NOMO-1 treated with dmso at 0.1 percent for 144 hours (cell line): ENCODE measurements around the gene CADM1.

ENCODE experiments used
- DNase-seq: peaks from one replicate; lab custom pipeline; 2025; ENCODE audit not compliant: unreplicated experiment; lab: John Stamatoyannopoulos, UW

CADM1 gene

DNA sequence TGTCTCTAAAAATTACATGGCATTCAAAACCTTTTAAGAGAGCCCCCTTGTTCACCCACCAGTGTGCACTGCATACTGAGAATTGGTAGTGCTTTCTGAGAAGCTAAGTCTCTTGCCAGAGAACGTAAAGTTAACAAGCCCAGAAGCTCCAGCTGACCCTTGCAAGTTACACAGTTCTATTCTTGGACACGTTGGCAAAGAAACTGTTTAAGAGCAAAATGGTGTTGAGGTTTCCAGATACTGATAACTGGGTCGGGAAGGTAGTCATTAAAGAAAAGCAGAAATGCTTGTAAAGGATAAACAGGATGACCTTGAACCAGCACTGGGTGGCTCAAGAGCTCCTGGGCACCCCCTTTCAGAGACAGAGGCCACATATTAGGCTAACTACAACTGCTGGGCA, 284.8 kb downstream of the CADM1 start:
- no peak for DNase-seq

DNA sequence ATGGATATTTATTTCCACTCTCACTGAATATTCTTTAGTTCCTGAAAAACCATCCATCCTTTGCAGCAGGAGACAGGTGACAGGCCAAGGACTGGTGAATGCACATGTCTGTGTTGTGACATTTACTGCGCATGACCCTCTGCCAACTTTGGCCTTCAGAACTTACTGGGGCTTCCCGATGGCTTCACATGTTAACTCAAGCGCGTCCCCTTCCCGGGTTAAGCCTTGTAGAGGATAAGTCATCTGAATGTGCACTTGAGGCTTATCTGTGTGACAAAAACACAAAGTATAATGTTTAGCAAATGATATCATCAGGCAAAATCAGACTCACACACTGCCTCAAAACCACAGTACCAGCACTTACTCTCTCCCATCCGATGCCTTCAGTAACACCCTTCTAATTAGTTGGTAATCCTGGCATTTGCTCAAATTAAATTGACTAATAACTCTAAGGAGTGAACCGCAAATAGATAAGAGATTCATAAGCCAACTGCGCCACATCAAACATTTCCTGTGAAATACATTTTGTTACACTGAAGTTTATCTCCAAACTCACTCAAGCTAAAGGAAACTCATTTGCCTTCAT, 286.4 kb downstream of the CADM1 start:
- no peak for DNase-seq

DNA sequence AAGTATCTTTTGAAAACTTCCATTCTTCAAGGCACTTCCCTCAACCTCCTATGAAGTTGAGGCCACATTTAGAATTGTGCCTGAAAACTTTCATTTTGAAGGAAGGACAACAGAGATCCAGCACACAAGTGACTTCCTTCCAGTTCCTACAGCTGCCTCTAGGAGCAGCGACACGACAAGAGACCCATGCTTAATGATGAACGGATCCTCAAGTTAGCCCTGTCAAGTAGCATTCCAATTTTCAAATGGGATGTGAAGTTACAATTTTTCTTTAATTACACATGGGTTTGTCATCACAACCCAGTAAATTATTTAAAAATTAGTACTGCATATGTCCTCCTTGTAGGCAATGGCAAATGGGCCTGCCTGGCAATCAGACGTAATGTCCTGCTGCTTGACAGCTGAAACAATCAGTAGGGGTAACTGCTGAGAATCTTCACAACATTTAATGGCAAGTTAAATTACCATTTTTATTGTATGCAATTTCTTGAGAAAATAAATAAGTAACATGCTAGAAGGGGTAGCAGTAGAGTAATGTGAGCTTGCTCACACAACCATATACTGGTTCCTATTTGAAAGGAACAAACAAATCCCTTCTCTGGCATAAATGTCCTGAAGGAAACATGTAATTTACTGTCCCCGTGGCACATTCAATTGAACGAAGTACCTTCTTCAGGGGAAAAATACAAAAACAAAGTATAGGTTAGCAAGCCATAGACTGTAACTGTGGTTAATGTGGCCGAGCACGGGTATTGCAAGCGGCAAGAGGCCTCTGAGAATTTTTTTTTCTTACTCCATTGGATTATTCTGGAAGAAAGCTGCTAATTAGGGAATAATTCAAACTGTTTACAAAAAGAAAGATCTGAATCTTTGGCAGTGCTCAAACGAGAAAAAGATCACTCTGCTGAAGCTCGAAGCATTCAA, 288.3 kb downstream of the CADM1 start:
- DNase-seq = no peak

DNA sequence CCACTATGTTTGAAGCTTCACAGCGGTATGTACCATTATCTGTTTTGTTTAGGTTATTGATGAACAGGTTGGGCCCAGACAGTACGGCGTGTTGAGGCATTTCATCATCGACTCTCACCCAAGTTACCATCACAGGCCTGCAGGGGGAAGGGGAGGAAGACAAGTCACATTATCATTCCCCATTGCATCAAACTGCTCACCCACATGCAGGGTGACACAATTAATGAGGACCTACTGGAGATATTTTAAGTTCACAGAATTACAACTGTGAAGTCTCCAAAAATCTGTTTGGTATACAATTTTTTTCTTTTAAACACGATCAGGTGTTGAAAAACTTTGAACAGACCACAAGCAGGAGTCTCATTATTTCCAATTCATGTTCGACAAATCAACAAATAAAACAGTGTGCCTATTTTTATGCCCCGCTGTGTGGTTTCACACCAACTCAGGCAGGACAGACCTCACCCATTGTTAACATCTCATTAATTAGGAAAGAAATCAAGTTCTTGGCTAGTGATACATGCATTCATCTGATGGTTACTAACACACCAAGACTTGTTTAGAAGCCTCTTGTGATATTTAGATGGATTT, 289.5 kb downstream of the CADM1 start:
- no peak for DNase-seq

DNA sequence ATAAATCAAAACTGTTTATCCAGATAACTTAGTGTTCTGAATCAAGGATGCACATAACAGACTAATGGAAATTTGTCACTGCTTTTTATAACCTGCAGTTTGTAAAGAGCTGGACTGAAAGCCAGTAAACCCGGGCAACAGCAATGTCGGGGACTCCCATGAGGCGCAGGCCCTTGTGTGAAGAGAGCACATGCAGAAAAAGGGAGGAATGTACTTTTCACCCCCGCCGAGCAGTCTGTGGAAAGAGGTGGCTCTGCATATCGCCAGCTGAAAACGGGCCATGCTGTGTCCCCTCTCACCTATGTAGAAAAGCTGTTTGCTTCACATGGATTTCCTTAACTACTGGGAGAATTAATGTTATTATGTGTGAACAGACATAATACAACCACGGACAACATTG, 291.2 kb downstream of the CADM1 start:
- no peak for DNase-seq

DNA sequence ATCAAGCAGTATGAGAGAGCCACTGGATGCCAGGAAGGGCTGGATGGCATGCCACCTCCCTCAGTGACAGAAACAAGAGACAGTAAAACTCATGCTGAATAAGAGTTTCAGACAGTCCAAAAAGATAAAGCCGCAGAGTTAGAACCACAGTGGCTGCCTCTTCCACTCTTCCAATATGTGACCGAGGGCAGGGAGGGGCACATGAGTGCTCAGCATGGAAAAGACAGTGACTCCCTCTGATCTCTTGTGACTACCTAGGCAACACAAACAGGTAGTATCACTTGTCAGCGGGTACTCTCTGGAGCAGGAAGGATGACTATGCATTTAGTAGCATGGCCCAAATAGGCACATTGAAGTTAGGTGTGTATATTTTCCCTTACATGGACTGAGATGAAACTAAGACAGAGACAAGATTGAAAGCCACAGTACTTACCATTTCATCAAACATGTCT, 295.4 kb downstream of the CADM1 start:
- no peak for DNase-seq

DNA sequence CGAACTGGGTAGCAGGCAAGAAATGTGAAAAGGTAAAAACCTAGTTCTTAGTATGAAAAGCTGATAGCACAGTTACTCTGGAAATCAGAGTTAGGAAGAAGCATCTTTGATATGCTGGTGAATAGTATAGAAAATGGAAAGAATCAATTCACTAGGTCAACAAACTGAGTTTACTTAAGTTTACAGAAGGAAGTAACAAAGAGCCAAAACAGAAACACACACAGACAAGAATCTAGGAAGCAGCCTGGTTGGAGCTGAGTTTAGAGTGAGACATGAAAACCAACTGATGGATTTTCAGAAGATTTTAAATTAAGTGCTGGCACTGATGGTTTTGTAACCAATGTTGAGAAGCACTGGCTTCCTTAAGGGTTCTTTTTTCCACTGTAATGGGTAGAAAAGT, 296.3 kb downstream of the CADM1 start:
- no peak for DNase-seq

DNA sequence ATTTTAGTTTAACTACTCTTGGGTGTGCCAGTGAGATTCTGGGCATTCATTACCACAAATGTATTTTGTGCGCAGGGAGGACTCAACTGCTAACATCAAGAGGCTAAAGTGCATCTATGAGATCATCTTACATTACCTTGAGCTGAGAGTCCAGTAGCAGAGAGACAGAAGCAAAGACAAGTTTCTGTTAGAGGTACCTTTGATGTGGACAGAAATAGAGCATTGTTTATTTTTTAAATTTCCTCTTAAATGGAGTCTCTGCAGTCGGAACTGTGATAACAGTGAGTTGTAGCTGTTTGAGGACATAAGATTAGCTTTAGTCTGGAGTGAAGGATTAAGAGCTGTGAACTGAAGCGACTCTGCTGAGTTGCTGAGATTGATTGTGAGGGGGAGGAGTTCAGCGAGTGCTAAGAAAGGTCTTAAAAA, 297.0 kb downstream of the CADM1 start:
- DNase-seq = no peak

DNA sequence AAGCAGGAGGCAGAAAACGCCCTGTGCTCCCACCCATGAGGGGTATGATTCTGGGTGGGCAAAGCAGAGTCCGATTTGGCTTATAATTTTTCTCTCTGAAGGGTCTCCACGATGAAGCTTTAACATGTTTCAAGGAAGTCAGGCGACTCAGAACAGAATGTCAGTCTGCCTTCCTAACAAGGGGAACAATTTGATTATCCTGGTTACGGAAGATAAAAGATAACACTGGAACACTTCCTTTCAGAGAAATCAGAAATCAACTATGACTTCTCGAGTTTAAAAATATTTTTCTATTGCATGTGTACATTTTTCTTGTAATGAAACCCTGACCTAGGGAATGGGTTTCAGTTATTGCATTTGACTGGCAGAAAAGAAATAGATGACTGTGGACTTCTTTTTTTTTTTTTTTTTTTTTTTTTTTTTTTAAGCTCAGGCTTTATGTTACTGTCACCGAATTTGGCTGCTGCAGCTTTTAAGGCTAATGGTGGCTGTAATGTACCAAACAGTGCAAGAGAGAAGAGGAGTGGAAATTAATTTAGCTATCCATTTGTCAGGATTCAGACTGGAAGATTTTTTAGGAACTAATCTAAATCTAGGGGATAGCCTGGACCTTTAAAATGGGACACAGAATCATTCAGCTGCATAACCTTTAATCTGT, 297.7 kb downstream of the CADM1 start:
- DNase-seq = no peak

DNA sequence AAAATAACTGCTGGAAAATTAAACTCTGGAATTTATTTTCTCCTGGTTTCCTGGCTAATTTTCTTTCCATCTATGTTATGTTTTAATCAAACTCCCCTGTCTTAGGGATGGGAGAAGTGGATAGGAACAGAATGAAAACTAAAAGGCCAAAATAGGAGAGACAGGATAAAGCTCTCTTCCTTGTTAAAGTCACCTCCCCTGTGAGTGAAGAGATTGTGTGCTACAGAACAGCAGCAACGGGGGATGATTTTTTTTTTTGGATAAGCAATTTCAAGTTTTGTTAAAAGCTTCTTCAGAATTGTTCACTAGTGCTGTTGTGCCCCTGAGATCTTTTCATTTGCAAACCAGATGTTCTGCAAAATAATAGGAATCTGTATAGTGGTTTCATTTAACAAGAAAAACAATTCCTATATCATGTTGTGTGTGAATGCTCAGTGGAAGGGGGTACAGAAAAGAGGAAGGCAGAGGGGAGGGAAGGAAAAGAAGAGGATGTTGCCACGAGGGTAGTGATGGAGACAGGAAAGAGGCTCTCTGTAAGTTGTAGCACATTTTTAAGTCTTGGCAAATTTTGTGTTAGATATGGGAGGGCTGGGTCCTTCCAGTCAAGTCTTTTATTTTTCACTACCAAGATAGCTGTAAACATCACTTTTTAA, 301.2 kb downstream of the CADM1 start:
- DNase-seq = no peak

DNA sequence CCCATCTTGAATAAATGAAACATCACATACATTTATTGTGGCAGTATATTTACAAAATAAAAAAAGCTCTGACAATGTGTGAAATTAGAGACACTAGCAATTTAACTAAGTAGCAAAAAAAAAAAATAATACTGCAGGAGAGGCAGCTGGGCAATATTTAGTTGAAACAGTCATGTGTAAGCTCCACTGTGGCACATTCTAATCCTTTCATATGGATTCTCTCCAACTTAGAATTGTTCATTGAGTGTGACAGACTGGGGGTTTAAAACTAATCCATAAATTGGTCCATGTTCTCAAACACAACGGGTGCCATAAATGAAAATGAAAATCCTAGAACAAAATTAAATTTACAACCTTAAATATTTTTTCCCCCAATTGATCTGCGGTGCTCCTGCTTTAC, 302.1 kb downstream of the CADM1 start:
- DNase-seq = no peak

DNA sequence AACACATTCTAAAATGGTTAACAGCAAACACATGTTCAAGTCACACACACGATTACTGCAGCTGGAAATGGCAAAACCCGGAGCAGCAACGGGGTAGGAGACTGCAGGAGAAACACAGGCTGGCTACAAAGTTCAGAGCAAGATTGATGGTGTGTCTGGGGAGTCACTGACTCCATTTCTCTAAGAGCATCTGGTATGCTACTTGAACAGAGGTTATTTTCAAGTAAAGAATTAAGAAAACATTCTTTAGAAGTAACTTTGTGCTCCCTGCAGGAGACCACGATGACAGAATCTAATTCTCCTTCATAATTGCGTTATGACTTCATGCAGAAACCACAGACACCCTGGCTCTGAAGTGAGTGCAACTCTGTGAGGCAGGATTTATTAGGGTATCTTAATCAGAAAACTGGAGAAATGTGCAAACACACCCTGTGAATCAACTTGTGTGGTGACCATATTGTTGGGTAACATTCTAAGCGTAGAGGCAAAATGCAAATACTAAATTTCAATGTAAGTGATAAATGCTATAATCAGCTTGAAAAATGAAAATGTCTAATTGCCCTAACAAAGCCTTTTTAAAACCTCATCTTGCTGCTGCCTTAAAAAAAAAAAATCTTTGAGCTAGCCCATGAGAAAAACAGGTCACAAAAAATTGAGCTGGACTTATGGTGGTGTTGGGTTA, 303.0 kb downstream of the CADM1 start:
- no peak for DNase-seq

DNA sequence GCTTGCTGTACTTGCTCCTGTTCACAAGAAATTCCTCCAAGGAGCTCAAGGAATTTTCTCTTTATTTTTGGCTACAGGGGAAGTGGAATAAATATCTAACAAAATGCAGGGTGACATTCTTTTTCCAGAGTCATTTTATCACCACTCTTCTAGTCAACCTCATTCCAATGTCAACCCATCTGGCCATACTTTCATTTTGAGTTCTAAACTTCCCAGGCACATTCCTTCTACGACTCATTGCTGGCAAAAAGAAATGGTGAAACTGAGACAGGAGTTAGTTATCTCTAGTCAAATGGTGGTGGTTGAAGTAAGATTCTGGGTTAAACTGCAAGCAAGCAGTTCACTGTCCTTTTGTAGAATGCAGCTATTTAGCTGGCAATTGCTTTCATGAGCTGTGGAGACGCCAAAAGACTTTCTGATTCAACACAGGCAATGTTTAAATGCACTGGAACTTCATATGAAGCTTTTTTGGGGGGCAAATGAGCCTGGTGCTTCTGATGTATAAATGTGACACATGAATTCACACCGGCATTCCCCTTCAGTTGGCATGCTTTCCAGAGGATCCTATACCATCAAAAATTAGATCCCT, 304.6 kb downstream of the CADM1 start:
- no peak for DNase-seq

DNA sequence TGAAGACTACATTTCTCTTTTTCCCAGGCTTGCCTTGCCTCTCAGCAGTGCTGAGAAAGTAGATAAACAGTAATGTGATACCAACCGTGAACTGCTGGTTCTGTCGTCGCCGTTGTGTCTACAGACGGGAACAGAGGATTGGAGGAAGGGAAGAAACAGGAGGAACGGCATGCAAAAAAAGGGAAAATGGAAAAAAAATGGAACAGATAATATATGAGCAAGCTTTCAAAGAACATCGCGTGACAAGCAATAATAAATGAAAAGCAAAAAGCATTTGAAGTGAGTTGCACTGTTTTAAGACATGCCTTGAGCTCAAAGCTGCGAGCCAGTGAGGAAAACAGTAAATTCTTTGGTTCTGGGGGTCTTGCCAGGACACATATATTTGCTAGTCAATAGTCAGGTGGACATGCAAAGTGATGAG, 305.9 kb downstream of the CADM1 start:
- no peak for DNase-seq

DNA sequence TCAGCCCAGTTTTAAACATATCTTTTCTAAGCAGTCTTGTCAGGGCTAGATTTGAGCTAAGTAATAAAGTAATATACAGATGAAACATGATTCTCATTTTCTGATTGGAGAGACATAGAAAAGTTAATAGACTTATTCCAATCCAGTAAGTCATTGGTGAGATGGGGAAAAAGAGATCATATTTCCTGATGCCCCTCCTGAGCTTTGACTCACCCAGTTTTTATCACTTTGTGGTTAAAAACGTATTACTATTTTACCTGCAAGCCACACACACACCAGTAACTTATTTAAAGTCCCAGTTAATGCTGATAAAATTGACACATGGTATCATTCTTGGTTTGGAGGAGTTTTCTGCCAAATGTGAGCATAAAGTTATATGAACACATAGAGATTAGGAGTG, 306.8 kb downstream of the CADM1 start:
- DNase-seq = no peak

DNA sequence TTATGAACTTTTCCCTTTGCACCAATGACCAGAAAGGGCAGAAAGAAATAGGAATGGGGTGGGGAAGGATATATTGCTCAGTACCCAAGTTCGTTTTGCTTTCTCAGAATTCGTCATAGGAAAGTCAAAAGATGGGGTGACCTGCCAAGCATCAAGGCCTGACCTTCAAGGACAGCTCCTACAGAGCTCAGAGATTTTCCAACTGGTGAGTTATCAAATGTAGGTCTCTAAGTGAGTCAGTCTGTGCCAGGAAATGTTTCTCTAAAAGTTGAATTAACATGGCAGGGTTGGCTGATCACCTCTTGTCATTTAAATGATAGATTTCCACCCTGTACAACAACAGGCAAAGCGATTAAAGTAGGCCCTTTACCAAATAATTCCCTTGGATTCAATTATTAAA, 307.2 kb downstream of the CADM1 start:
- no peak for DNase-seq

DNA sequence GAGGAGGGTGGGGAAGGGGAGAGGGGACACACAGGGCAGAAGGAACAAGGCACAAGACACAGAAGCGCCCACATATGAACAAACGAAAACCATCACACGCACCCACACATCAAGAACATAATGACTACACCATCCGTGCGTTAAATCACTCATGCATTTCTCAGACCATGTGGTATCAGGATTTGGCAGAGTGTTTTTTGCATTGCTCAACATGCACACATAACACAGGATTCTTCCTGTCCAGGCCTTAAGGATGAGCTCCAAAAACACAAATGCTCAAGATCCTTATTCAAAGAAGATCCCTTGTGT, 309.5 kb downstream of the CADM1 start:
- no peak for DNase-seq

DNA sequence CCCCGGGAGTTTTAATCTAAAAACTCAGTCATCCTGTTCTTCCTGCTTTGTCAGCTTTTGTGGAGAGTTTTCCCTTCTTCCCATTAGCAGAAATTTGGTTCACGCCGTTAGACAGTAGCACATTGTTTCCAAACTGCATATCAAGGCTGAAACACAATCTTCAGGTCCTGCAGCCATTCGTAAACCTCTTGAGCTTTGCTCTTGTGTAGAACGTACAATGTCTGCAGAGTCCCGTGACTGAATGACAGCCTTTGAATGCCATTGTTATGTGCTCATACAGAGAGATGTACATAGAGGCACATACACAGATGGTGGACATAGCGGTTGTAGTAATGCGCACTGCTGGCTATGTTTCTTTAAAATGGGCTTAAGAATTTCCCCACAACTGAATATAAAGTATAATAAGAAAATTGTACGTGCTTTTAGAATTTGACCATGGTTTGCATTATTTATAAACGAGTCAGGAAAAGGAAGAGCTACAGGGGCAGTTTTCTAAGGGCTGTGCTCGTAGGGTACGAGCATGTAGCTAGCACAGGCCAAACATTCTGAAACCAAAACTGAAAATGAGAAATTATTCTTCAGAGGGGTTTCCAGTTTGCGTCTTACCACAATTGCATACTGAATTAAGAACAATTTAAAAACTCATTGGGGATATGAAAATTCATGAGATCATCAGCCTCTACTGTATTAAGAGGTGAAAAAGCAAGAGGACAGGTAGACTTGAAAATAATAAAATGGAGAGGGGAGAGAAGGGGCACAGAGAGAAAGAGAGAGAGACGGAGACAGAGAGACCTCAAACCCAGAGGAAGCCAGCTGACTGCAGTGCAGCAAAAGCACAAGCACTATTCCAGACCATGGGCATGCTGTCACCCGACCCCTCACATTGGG, 310.1 kb downstream of the CADM1 start:
- no peak for DNase-seq

DNA sequence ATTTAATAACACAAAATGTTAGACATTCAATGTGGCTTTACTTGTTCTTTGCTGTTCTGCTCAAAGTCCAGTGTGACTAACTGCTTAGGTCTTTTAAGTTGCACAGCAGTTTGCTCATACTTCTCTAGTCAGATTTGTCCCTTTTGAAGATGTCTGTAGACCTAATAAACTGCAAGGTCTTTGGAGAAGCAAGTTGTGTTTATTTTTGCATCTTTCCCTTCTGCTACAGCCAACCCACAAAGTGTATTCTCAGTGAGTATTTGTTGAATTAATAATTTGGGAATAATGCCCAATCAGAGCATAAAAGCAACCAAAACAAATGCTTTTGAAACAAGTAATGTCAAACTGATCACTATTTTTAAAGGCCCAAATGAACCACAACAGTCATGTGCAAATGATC, 312.5 kb downstream of the CADM1 start:
- DNase-seq = no peak
